A549 (cell line): Measurements from ENCODE around the gene CFAP97. TPM values are rescaled to one million over a fixed set of nuclear protein-coding genes. Genes with fewer than 3 reads are reported as not detected.

Experiments used
- ATAC-seq, 2 experiments: fragments of 200-7000 bp in 1 of 2; fragments of >200 bp in 1 of 2; cut with Nextera tagmentation in 1 of 2; cut with Tn5 transposase in 1 of 2; 3 replicates each; pipeline versions ENCODE4 v1.8.0 to v1.9.1; 2018 to 2020; ENCODE audit warnings: mild to moderate bottlenecking in 1 of 2, moderate library complexity in 1 of 2
- CTCF ChIA-PET: fragments of 300-600 bp; sonication (Branson Sonifier 250); formaldehyde crosslinking; extraction: SDS; loops from one replicate; lab custom pipeline; 2021; ENCODE audit warnings: antibody characterized with exemption, inconsistent platforms; lab: Yijun Ruan, JAX
- POLR2A ChIA-PET: fragments of 350-600 bp; formaldehyde crosslinking; extraction: SDS; loops from one replicate; lab custom pipeline; 2021; ENCODE audit warnings: antibody characterized with exemption, inconsistent platforms; lab: Yijun Ruan, JAX
- DNase-seq, 2 experiments: peaks; one replicate each; pipeline versions ENCODE4 v3.0.0 to v3.0.0-alpha.2; 2011 to 2016; ENCODE audit warnings: low read depth in 1 of 2, low spot score in 1 of 2
- FAIRE-seq: peaks from 2 replicates; lab custom pipeline; 2011; peaks lifted over from hg19 to GRCh38; lab: Jason Lieb, UNC
- H3K27ac ChIP-seq, 2 experiments: fragments of >200 bp; sonication (Bioruptor Twin); formaldehyde crosslinking; 3 replicates each; pipeline ENCODE4 v1.5.1; 2016 to 2017
- H3K4me1 ChIP-seq: fragments of >200 bp; sonication (Bioruptor Twin); formaldehyde crosslinking; 3 replicates; pipeline ENCODE4 v1.6.1; 2016
- H3K4me2 ChIP-seq: fragments of >200 bp; sonication (Bioruptor Twin); formaldehyde crosslinking; 3 replicates; pipeline ENCODE4 v1.6.1; 2016
- H3K4me3 ChIP-seq: fragments of >200 bp; sonication (Bioruptor Twin); formaldehyde crosslinking; 3 replicates; pipeline ENCODE4 v1.5.1; 2016
- H3K9me3 ChIP-seq: fragments of >200 bp; sonication (Bioruptor Twin); formaldehyde crosslinking; 3 replicates; pipeline ENCODE4 v1.6.1; 2016
- CBX2 ChIP-seq: fragments of 200-600 bp; sonication (generic); IDR thresholded peaks from 2 replicates; pipeline ENCODE4 v1.6.1; 2016; ENCODE audit warnings: low read depth, mild to moderate bottlenecking, borderline replicate concordance
- CBX8 ChIP-seq: fragments of 200-600 bp; sonication (generic); IDR thresholded peaks from 2 replicates; pipeline ENCODE4 v1.6.1; 2016
- CEBPB ChIP-seq, 2 experiments: fragments of >200 bp in 1 of 2; sonication (Bioruptor Twin) in 1 of 2; formaldehyde crosslinking in 1 of 2; IDR thresholded peaks; 2 replicates each; pipeline ENCODE4 v1.6.1; 2012 to 2016
- CHD2 ChIP-seq: fragments of 150-350 bp; IDR thresholded peaks from 2 replicates; pipeline ENCODE4 v1.6.1; 2014; ENCODE audit warnings: low read length; ENCODE audit not compliant: partially characterized antibody
- EHF ChIP-seq: fragments of 250-450 bp; sonication (Bioruptor Pico); IDR thresholded peaks from 2 replicates; pipeline ENCODE4 v1.5.0; 2020; ENCODE audit warnings: mild to moderate bottlenecking
- FOSB ChIP-seq: fragments of 250-450 bp; sonication (Bioruptor Pico); IDR thresholded peaks from 2 replicates; pipeline ENCODE4 v1.5.0; 2020; ENCODE audit warnings: mild to moderate bottlenecking, moderate library complexity
- GATA3 ChIP-seq: IDR thresholded peaks from 2 replicates; pipeline ENCODE4 v1.6.1; 2012; ENCODE audit warnings: borderline replicate concordance
- HOXA7 ChIP-seq: fragments of 250-450 bp; sonication (Bioruptor Pico); IDR thresholded peaks from 2 replicates; pipeline ENCODE4 v1.5.0; 2020; ENCODE audit warnings: mild to moderate bottlenecking, moderate library complexity
- JUN ChIP-seq, 2 experiments: fragments of >200 bp; sonication (Bioruptor Twin); formaldehyde crosslinking; IDR thresholded peaks; 2 replicates in 1 of 2; 3 replicates in 1 of 2; pipeline ENCODE4 v1.6.1; 2016 to 2017
- KDM1A ChIP-seq: fragments of 200-600 bp; sonication (generic); IDR thresholded peaks from 2 replicates; pipeline ENCODE4 v1.6.1; 2016; ENCODE audit warnings: low read depth, mild to moderate bottlenecking
- KDM5A ChIP-seq: fragments of 200-600 bp; sonication (generic); IDR thresholded peaks from 2 replicates; pipeline ENCODE4 v1.6.1; 2016; ENCODE audit warnings: antibody characterized with exemption, mild to moderate bottlenecking
- POLR2AphosphoS2 ChIP-seq: conservative IDR thresholded peaks from 2 replicates; pipeline ENCODE4 v1.6.1; 2012; ENCODE audit warnings: low read length, improper control_type of control experiment, inconsistent platforms
- SMC3 ChIP-seq: fragments of >200 bp; sonication (Bioruptor Twin); formaldehyde crosslinking; IDR thresholded peaks from 3 replicates; pipeline ENCODE4 v1.6.1; 2018; ENCODE audit warnings: inconsistent platforms
- SREBF2 ChIP-seq: fragments of 450-650 bp; IDR thresholded peaks from 2 replicates; pipeline ENCODE4 v1.6.1; 2014; ENCODE audit warnings: mild to moderate bottlenecking, moderate library complexity
- ZNF302 ChIP-seq: fragments of 250-450 bp; sonication (Bioruptor Pico); IDR thresholded peaks from 2 replicates; pipeline ENCODE4 v1.9.0; 2021; ENCODE audit warnings: inconsistent platforms, mild to moderate bottlenecking, moderate library complexity
- whole genome bisulfite sequencing: methylation state at CpG from one replicate; pipeline ENCODE4 v1.1.6; 2017; ENCODE audit errors: missing lambda C conversion rate; 5-methylcytosine and 5-hydroxymethylcytosine counted together
- polyA plus RNA-seq, 4 experiments: library from polyadenylated mRNA; depleted of rRNA in 3 of 4; stranded (reverse); fragments of >200 nt; fragmentation: RNase III in 1 of 4; extraction: RNeasy Plus Mini Kit Qiagen cat#74134 plus additional on column Dnase treatment in 1 of 4; gene quantifications; 2 replicates in 3 of 4; 3 replicates in 1 of 4; pipeline ENCODE4 v1.2.3, GENCODE V29; 2011 to 2017
- TF ChIP-seq, protein P1 (sequence below): fragments of 200-600 bp; sonication (generic); IDR thresholded peaks from 2 replicates; pipeline ENCODE4 v1.6.1; 2016; ENCODE audit warnings: antibody characterized with exemption, mild to moderate bottlenecking, moderate library complexity
- TF ChIP-seq, protein P2 (sequence below): fragments of 150-350 bp; IDR thresholded peaks from 2 replicates; pipeline ENCODE4 v1.6.1; 2014; ENCODE audit warnings: low read depth, mild to moderate bottlenecking, low read length
- TF ChIP-seq, protein P3 (sequence below): fragments of >200 bp; sonication (Bioruptor Twin); formaldehyde crosslinking; IDR thresholded peaks from 3 replicates; pipeline ENCODE4 v1.5.1; 2016
- TF ChIP-seq, protein P4 (sequence below): IDR thresholded peaks from 2 replicates; pipeline ENCODE4 v1.6.1; 2012
- TF ChIP-seq, protein P5 (sequence below): IDR thresholded peaks from 2 replicates; pipeline ENCODE4 v1.6.1; 2012
- TF ChIP-seq, protein P6 (sequence below): fragments of >200 bp; sonication (Bioruptor Twin); formaldehyde crosslinking; IDR thresholded peaks from 2 replicates; pipeline ENCODE4 v1.6.1; 2016
- TF ChIP-seq, protein P7 (sequence below): IDR thresholded peaks from 2 replicates; pipeline ENCODE4 v1.6.1; 2012; ENCODE audit warnings: low read depth, borderline replicate concordance

Gene CFAP97
- polyA plus RNA-seq, 2 of the 4 experiments (the other 2 are of a cell fraction) = 15.8 to 48.2 TPM

DNA sequence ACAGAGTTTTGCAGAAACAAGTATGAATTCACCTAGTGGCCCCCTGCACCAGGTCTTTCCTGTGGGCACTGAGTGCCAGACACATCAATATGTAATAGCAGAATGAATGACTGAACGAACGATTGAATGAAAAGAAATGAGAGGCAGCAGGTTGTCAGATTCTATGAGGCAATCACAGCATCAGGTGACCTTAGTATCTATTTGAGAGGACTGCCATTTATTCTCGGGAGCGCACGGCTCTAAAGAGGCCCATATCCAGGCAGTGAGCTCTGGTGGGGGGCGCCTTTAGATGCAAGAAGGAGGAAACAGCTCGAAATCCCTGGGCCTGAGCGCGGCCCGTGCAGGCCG lies 61.3 kb downstream of the CFAP97 start:
- peak in 1 of 2 experiments; percentile 54; a peak in 2 of 6 replicates for ATAC-seq
- H3K4me2 ChIP-seq = peak overlapping the region; percentile 98
- peak in 1 of 2 experiments; percentile 20 for DNase-seq
- 19% methylated on average over 6 of the region's 11 CpGs for WGBS
- ChIA-PET POLR2A (interaction anchor here (0.6 to 2.2 kb wide), 5 partner anchors 8 to 254 kb away, joined by 4 to 11 read pairs (median 5); partner anchors contain the start of genes ANKRD37 and LRP2BP), CTCF (interaction anchor here (1.2 to 2.3 kb wide), 4 partner anchors 8 to 103 kb away, joined by 3 to 8 read pairs (median 4); no protein-coding TSS in a partner anchor)
- H3K9me3 ChIP-seq = no peaks in the 10 kb centered on the region
- peak overlapping the region; percentile 81 to 95 for H3K27ac ChIP-seq
- peak overlapping the region; percentile 93 for H3K4me3 ChIP-seq
- FAIRE-seq = no peak
- TF ChIP-seq CBX2 = no peak
- no peak for TF ChIP-seq KDM1A
- TF ChIP-seq, protein P1, sequence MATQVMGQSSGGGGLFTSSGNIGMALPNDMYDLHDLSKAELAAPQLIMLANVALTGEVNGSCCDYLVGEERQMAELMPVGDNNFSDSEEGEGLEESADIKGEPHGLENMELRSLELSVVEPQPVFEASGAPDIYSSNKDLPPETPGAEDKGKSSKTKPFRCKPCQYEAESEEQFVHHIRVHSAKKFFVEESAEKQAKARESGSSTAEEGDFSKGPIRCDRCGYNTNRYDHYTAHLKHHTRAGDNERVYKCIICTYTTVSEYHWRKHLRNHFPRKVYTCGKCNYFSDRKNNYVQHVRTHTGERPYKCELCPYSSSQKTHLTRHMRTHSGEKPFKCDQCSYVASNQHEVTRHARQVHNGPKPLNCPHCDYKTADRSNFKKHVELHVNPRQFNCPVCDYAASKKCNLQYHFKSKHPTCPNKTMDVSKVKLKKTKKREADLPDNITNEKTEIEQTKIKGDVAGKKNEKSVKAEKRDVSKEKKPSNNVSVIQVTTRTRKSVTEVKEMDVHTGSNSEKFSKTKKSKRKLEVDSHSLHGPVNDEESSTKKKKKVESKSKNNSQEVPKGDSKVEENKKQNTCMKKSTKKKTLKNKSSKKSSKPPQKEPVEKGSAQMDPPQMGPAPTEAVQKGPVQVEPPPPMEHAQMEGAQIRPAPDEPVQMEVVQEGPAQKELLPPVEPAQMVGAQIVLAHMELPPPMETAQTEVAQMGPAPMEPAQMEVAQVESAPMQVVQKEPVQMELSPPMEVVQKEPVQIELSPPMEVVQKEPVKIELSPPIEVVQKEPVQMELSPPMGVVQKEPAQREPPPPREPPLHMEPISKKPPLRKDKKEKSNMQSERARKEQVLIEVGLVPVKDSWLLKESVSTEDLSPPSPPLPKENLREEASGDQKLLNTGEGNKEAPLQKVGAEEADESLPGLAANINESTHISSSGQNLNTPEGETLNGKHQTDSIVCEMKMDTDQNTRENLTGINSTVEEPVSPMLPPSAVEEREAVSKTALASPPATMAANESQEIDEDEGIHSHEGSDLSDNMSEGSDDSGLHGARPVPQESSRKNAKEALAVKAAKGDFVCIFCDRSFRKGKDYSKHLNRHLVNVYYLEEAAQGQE = no peak
- TF ChIP-seq, protein P2, sequence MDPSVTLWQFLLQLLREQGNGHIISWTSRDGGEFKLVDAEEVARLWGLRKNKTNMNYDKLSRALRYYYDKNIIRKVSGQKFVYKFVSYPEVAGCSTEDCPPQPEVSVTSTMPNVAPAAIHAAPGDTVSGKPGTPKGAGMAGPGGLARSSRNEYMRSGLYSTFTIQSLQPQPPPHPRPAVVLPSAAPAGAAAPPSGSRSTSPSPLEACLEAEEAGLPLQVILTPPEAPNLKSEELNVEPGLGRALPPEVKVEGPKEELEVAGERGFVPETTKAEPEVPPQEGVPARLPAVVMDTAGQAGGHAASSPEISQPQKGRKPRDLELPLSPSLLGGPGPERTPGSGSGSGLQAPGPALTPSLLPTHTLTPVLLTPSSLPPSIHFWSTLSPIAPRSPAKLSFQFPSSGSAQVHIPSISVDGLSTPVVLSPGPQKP = no peak
- 0 out of 4 replicates have a peak, but pooled peaks of 1 of the 2 experiments have one; percentile 18 for TF ChIP-seq CEBPB (IDR thresholded peaks at IDR 0.05)
- peaks cover 8% of the 10 kb centered on the region; the same call in 1 of the 3 replicates for H3K4me1 ChIP-seq

DNA sequence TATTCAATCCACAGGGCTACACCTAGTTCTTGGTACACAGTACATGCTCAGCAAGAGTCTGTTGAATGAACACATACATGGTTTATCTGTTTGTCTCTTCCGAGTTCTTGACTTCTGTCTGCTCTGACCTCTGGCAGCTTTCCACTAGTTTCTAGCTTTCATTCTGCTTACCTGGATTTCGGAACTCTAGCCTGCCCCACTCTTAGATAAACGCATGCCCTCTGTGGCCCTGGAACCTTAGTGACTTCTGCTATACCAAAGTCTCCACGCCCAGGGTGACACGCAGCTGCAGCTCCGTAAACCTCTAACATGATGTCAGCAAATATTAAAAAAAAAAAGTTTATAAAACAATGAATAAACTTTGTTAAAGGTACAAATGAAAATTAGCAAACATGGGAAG lies 62.0 kb downstream of the CFAP97 start:
- Histone ChIP-seq H3K4me3 (no peak overlapping the region), H3K27ac (no peak overlapping the region), H3K9me3 (no peaks in the 10 kb centered on the region), H3K4me1 (peaks cover 8% of the 10 kb centered on the region; the same call in 1 of the 3 replicates), H3K4me2 (no peak overlapping the region)
- TF ChIP-seq CHD2 = no peak
- TF ChIP-seq HOXA7 = no peak
- no peak for TF ChIP-seq SMC3
- TF ChIP-seq, protein P3, sequence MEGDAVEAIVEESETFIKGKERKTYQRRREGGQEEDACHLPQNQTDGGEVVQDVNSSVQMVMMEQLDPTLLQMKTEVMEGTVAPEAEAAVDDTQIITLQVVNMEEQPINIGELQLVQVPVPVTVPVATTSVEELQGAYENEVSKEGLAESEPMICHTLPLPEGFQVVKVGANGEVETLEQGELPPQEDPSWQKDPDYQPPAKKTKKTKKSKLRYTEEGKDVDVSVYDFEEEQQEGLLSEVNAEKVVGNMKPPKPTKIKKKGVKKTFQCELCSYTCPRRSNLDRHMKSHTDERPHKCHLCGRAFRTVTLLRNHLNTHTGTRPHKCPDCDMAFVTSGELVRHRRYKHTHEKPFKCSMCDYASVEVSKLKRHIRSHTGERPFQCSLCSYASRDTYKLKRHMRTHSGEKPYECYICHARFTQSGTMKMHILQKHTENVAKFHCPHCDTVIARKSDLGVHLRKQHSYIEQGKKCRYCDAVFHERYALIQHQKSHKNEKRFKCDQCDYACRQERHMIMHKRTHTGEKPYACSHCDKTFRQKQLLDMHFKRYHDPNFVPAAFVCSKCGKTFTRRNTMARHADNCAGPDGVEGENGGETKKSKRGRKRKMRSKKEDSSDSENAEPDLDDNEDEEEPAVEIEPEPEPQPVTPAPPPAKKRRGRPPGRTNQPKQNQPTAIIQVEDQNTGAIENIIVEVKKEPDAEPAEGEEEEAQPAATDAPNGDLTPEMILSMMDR = no peak
- TF ChIP-seq ZNF302 = no peak
- no peak for FAIRE-seq
- POLR2A ChIA-PET = interaction anchor here (1.4 kb wide), 1 partner anchor 30 kb away, joined by 4 read pairs; no protein-coding TSS in a partner anchor
- ATAC-seq = no peak
- CTCF ChIA-PET = interaction anchor here (1.3 to 2.3 kb wide), 2 partner anchors 11 to 102 kb away, joined by 3 to 6 read pairs; no protein-coding TSS in a partner anchor
- 94% methylated on average over 6 of the region's 6 CpGs for WGBS
- DNase-seq = no peak

DNA sequence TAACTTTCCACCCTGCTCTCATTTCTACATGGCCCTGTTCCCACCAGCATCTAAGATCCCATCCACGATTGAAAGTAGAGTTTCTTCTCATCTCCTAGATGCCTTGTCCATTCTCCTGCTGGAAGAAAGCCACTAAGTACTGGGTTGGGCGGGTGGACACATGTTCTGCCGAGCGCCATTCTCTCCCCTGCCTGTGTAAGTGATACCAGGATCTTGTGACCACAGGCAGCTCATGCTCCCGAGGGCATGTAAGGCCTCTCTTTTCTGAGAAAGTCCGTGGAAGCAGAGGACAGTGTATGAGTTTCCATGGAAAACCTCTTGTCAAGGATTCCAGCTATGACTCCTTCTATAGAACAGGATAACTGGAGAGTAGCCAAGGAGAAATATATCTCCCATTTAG lies 64.1 kb downstream of the CFAP97 start:
- WGBS = 41% methylated on average over 6 of the region's 6 CpGs
- Histone ChIP-seq H3K27ac (no peak overlapping the region), H3K4me2 (no peak overlapping the region), H3K4me1 (peaks cover 8% of the 10 kb centered on the region; the same call in 1 of the 3 replicates), H3K9me3 (no peaks in the 10 kb centered on the region), H3K4me3 (no peak overlapping the region)
- ChIA-PET POLR2A (no interaction called here), CTCF (interaction anchor here (1.1 to 2.1 kb wide), 2 partner anchors 100 to 134 kb away, joined by 4 to 7 read pairs; no protein-coding TSS in a partner anchor)
- FAIRE-seq (no peak), ATAC-seq (no peak), DNase-seq (no peak)
- no peak for TF ChIP-seq CBX2
- TF ChIP-seq JUN (IDR thresholded peaks at IDR 0.05) = no peak
- TF ChIP-seq, protein P4, sequence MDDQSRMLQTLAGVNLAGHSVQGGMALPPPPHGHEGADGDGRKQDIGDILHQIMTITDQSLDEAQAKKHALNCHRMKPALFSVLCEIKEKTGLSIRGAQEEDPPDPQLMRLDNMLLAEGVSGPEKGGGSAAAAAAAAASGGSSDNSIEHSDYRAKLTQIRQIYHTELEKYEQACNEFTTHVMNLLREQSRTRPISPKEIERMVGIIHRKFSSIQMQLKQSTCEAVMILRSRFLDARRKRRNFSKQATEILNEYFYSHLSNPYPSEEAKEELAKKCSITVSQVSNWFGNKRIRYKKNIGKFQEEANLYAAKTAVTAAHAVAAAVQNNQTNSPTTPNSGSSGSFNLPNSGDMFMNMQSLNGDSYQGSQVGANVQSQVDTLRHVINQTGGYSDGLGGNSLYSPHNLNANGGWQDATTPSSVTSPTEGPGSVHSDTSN = no peak
- TF ChIP-seq, protein P5, sequence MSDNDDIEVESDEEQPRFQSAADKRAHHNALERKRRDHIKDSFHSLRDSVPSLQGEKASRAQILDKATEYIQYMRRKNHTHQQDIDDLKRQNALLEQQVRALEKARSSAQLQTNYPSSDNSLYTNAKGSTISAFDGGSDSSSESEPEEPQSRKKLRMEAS = no peak
- TF ChIP-seq EHF (CRISPR knock-in tag) = no peak
- TF ChIP-seq GATA3 = no peak
- no peak for TF ChIP-seq CBX8
- no peak for TF ChIP-seq POLR2AphosphoS2
- TF ChIP-seq, protein P6, sequence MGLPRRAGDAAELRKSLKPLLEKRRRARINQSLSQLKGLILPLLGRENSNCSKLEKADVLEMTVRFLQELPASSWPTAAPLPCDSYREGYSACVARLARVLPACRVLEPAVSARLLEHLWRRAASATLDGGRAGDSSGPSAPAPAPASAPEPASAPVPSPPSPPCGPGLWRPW = no peak
- TF ChIP-seq, protein P7, sequence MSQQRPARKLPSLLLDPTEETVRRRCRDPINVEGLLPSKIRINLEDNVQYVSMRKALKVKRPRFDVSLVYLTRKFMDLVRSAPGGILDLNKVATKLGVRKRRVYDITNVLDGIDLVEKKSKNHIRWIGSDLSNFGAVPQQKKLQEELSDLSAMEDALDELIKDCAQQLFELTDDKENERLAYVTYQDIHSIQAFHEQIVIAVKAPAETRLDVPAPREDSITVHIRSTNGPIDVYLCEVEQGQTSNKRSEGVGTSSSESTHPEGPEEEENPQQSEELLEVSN = no peak
- TF ChIP-seq SREBF2 = no peak
- no peak for TF ChIP-seq CEBPB (IDR thresholded peaks at IDR 0.05)
- TF ChIP-seq KDM5A = no peak
- TF ChIP-seq, protein P3 = no peak
- no peak for TF ChIP-seq FOSB (CRISPR knock-in tag)
